Measurements from ENCODE around the gene SKIC8. TPM values are rescaled to one million over a fixed set of nuclear protein-coding genes. Genes with fewer than 3 reads are reported as not detected.

SKIC8 gene
- 10 to 100 TPM; 29.0 to 58.3 (median 55.7) TPM for polyA plus RNA-seq

DNA sequence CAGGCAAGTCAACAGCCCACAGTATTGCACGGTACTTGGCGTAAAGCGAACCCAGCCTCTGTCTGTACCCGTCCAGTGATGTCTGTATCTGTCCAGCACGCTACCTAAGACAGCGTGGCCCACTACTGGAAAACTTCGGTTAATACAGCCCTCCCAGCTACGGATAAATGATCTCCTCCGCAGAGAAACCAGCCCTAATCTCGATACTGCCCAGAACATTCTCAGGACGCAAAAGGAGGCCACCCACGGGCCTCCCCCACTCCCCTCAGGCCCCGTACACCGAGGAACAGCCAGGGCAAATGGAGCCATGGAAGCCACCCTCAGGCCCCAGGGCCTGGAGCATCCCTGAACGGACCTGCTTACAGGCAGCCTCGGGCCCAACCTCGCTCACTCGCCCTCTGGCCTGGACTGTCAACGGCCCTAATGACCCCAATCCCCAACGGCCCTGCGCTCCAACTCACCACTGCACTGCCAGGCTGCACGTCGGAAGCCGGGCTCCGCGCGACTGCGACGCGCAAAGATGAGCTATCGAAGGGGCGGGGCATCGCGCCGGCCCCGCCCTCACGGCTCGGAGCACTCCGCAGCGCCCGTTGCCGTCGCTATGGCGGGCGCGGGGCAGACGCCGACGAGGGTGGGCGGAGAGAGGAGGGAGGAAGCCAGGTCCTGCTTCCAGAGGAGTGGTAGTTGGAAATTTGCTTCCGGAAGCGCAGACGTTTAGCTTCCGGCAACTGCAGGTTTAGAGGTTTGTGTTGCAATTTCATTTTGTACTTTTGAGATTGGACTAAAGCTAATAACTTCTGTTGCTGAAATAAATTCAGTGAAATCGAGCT is at the start of gene SKIC8:
Gene SKIC8 (minus strand): TSS at position 509 of the 830 bp plus-strand sequence. CDS start 3,923 bp downstream, outside the sequence.
- no peak within 1 kb of the TSS for H3K27ac ChIP-seq (ENCODE audit: low read depth, low read length)
- WGBS, 3 donors: 0 to 1% (median 1%) methylated on average over 55 of the region's 55 CpGs

DNA sequence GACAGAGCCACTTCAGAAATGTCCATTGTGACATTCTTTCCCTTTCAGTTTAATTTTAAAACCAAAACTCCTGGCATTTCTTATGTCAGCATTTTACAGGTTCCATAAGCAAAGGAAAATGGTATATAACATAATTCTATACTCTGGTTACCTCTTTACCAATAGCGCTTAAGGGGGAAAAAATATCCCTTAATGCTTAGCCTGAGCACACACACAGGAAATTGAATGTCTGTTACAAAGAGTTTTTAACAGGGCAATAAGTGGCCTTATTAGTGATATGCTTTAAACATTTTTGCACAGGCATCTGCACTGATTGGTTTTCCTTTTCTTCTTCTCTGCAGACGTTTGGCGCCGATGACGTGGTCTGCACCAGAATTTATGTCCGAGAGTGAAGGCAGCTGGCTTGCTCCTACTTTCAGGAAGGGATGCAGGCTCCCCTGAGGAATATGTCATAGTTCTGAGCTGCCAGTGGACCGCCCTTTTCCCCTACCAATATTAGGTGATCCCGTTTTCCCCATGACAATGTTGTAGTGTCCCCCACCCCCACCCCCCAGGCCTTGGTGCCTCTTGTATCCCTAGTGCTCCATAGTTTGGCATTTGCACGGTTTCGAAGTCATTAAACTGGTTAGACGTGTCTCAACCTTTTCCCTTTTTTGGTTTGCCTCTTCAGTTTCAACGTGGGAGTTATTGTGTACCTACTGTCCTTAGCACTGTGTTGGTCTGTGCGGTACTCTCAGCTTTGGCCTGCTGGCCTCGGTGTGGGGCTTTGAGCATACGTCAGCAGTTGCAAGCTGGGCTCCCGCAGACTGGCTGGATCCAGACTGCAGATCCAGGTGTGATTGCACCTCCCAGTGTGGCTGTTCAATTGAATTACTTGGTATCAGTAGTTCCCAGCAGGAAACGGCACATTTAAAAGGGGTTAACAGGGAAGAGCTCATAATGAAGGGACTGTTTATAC is 48.5 kb upstream of the SKIC8 start:
- no peak overlapping the region for H3K27ac ChIP-seq (ENCODE audit: low read depth, low read length)
- WGBS, 3 donors: 48 to 62% (median 62%) methylated on average over 17 of the region's 17 CpGs

DNA sequence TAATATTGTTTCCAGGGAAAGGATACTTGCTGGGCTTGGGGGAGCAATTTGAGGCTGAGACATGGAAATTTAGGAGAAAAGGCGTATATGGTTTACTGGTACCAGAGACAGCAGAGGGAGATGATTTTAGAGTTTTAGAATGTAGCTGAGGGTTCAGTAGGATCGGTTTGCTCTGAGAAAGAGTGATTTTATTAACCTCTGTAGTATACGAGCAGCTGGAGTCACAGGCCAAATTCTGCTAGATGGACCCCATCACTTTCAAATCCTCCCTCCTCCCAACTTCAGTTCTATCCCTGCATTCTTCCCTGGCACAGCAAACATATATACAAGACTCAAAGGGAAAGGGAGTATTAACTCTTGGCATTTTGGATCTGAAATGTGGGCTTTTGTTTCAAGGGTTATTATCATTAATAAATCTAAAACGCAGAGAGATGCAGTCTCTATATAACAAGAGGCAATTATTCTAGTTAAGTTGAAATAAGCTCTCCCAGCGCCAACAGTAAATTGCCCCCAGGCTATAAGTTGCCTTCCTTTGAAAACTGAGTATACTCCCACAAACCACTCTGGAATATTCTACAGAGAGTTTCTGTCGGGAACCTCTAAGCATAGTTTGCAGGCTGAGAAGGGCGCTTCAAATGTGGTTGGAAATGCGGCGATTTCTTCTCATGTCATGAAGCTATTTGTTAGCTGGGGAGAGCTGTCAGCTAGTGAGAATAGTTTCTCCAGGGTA is 46.2 kb upstream of the SKIC8 start:
- WGBS, 3 donors: 80 to 86% (median 80%) methylated on average over 9 of the region's 9 CpGs
- no peak overlapping the region for H3K27ac ChIP-seq (ENCODE audit: low read depth, low read length)

DNA sequence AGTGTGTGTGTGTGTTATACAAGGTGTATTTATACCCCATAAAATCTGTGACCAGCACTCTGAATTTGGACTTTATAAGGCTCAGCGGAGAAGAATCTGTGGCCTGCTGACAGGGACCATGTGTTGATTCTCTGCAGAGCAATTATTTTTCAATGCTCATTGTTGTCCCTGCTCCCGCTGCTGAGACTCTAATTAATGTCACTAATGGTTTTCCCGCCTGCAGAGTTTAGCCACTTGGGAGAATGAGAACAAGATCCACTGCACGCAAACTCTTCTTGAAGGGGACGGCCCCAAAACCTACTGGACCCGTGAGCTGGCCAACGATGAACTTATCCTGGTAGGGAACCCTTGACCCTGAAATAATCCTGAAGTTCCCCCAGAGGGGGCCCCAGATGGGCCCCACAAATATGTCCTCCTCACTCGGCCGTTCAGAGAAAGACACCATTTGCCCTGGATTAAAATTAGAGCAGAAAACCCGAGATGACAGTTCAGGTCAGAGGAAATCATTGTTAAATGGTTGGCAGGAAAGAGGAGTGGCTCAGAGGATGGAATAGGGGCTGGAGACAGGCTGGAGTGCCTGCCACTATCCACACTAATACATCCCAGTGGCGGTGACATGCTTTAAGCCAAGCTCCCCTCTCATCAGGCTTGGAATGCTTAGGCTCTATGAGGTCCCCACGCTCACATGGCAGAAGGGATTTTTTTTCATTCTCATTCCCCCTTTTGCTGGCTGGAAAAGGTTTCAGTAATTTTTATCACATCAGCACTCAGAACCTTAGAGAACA is 44.1 kb upstream of the SKIC8 start:
- no peak overlapping the region for H3K27ac ChIP-seq (ENCODE audit: low read depth, low read length)
- WGBS, 3 donors: 65 to 75% (median 70%) methylated on average over 12 of the region's 12 CpGs

DNA sequence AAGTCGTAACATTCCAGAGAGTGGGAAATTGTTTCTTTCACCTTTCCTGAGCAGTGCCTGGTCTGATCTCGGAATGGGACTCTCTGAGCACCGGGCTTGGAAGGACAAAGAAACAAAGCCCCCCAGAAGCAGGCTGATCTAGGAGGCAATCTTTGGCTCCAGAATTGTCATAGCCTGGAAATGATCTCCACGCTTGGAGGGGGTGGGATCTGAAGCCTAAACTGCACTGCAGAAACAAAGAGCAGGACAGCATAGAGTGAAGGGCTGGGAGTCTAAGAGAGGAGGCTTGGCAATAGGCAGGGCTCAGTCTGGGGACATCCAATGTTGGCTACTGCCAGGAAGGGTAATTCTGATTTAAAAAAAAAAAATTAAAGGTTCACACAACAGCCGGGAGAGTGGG is 42.6 kb upstream of the SKIC8 start:
- H3K27ac ChIP-seq (ENCODE audit: low read depth, low read length): no peak overlapping the region
- 45 to 75% (median 68%) methylated on average over 5 of the region's 5 CpGs for WGBS, 3 donors

DNA sequence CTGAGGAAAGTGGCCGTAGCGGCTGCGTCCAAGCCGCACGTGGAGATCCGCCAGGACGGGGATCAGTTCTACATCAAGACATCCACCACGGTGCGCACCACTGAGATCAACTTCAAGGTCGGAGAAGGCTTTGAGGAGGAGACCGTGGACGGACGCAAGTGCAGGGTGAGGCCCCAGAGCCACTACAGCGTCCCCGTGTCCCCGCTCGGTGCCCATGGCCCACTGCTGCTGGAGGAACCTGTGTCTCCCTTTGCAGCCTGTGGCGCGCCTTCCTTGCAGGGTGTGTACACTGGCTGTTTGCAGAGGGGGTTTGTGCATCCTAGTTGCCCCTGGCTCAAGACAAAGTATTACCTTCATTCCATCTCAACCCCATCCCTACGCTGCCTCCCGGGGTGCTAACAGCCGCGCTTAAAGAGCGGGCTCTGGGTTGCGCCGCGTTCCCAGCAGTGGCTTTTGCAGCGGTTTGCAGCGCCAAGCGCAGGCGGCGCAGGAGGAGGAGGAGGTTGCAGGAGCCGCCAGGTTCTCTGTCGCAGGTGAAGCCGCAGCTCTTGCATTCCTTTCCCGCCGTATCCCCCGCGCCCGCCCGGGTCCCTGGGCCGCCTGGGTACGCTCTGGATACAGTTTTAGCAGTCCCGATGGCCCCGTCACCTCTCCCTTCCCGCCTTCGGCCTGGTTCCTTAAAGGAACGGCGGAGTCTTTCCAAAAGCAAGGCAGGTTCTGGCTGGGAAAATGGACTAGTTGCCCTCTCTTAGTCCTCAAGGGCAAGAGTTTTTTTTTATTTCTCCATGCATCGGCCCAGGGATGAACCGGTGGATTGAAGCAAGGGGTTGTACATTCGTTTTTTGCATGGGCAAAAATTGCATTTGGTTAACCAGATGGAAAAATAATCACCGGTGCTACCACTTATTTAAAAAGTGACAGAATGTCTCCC is 41.9 kb upstream of the SKIC8 start:
- no peak overlapping the region for H3K27ac ChIP-seq (ENCODE audit: low read depth, low read length)
- 8 to 17% (median 13%) methylated on average over 53 of the region's 53 CpGs for WGBS, 3 donors

DNA sequence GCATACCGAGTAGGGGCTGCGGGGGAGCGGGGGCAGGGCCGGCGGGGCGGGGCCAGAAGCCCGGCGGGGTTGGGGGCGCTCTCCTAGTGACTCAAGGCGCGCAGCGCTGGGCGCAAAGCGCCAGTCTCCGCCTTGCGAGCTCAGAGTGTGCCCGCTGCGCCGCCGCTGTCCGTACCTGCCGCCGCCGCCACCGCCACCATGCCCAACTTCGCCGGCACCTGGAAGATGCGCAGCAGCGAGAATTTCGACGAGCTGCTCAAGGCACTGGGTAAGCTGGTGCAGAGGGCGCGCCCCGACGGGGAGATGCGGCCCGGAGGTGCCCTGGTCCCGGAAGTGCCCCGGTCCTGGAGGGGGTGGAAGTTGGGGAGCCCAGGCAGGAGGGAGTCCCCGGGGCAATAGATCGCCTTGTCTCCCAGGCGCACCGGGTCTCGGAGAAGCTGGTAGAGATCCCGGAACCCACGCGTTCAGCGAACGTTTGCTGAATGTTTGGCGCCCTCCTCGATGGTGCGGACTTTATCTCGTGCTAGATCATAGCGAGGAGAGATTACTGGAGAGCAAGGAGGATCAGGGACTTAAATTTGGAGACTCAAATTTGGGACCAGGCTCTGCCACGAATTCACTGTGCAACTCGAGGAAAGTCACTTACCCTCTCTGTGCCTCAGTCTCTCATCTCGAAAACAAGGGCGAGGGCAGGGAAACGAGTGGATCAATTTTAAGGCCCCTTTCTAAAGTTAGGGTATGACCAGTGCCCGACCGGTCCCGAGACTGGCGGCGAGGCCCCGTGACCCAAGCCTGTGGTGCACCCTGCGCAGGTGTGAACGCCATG is 41.0 kb upstream of the SKIC8 start, which contains the start of gene CRABP1:
Gene CRABP1 (plus strand): TSS at position 123 of the 826 bp plus-strand sequence. CDS start 76 bp downstream, at position 199.
- 1 to 2% (median 2%) methylated on average over 55 to 67 of the region's 67 CpGs for WGBS, 3 donors
- no peak within 1 kb of the TSS for H3K27ac ChIP-seq (ENCODE audit: low read depth, low read length)

DNA sequence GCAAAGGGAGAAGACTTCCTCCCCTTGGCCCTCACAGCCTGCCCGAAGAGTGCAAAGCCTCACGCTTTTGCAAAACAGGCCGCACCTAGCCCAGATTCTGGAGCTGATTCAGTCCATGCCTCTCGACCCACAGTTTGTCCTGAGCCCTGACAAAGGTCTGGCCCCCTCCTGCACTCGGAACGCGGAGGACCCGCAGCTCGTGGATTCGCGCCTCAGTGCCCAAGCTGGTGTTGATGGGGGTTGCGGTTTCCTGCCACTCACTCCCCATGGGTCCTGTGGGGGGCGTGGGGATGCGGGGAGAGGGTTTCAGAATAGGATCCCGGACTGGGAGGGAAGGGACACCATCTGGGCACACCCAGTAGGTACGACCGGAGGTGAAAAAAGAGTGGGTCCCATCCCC is 40.1 kb upstream of the SKIC8 start:
- H3K27ac ChIP-seq (ENCODE audit: low read depth, low read length): no peak overlapping the region
- 27 to 41% (median 38%) methylated on average over 17 of the region's 17 CpGs for WGBS, 3 donors

DNA sequence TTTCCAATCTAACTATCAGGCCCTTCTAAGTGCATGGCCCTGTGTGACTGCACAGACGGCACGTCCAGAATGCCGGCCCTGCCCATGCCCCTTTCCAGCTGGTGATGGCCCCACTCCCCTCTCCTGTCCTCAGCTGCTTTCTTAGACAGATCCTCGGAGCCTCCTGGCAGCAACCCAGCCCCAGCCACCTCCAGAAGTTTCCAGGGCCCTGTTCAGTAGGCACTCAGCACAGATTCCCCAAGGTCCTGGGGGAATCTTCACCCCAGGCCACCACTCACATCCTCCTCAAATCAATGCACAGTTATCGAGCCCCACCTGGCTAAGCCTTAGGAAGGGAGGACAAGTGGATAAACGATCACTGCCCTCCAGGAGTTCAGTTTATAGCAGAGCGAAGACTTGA is 39.4 kb upstream of the SKIC8 start:
- 68 to 77% (median 74%) methylated on average over 7 of the region's 7 CpGs for WGBS, 3 donors
- no peak overlapping the region for H3K27ac ChIP-seq (ENCODE audit: low read depth, low read length)

DNA sequence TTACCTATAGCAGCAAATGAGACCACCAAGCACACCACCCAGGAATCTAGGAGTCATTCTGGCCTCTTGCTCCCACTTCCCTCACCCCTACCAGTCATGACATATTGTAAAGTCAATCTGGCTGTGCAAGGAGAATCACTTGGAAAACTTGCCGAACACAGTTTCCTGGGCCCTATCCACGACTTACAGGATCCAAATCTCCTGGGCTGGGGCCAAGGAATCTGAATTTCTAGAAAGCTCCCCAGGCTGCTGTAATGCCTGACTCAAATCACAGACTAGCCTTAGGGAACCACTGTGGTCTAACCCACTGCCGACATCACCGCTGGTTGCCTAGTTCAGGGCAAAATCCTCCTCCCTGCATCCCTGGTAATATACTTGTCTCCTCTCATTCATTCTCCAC is 36.6 kb upstream of the SKIC8 start:
- WGBS, 3 donors: 83 to 89% (median 85%) methylated on average over 4 of the region's 4 CpGs
- no peak overlapping the region for H3K27ac ChIP-seq (ENCODE audit: low read depth, low read length)

DNA sequence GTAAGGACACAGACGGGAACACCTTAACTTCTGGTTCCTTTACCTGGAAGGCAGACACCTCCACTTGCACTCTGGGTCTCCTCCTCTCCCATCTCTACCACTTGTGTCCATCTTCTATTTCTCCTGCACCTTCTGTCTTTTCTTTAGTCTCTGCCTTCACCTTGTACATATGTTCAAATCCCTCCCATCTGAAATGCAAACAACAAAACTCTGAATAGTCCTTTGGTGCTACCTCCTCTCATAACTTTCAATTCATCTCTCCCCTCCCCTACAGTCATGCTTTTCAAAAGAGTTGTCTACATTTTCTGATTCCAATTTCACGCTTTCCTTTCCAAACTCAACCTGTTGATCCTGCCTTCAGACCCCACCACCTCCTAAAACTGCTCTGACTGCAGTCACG is 35.4 kb upstream of the SKIC8 start:
- 90 to 93% (median 93%) methylated on average over 3 of the region's 3 CpGs for WGBS, 3 donors
- no peak overlapping the region for H3K27ac ChIP-seq (ENCODE audit: low read depth, low read length)

DNA sequence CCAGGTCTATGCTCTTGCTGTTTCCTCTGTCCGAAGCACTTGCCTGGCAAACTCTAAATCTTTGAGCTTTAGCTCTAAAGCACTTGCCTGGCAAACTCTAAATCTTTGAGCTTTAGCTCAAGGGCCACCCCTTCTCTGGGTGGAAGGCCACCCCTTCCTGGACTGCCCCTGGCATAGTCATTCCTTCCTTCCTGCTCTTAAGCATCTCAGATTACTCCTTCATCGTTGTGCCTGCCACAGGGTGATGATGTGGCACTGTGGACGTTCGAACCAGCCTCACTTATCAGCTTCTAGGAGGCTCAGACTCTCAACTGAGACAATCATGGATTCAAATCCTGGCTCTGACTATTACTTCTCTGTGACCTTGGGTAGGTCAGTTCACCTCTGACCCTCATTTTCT is 30.2 kb upstream of the SKIC8 start:
- 47 to 56% (median 48%) methylated on average over 4 of the region's 4 CpGs for WGBS, 3 donors
- no peak overlapping the region for H3K27ac ChIP-seq (ENCODE audit: low read depth, low read length)

DNA sequence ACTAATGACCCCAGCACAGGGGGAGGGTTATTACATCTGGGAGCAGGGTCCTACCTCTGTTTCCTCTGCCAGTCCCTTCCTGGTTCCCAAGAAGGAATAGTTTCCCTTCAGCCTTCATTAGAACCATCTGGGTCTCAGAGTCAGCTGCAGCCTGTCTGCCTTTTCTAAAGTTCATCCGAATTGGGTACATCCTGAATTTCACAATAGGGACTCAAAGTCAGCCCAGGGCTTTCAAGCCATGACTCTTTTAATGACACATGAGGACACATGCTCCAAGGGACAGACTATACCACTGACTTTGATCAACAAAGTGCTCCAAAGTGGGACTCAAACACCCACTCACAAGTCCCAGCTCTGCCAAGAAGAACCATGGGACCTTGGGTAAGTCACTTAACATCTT is 28.1 kb upstream of the SKIC8 start:
- no peak overlapping the region for H3K27ac ChIP-seq (ENCODE audit: low read depth, low read length)
- 15 to 56% (median 30%) methylated on average over 1 of the region's 1 CpG for WGBS, 3 donors

DNA sequence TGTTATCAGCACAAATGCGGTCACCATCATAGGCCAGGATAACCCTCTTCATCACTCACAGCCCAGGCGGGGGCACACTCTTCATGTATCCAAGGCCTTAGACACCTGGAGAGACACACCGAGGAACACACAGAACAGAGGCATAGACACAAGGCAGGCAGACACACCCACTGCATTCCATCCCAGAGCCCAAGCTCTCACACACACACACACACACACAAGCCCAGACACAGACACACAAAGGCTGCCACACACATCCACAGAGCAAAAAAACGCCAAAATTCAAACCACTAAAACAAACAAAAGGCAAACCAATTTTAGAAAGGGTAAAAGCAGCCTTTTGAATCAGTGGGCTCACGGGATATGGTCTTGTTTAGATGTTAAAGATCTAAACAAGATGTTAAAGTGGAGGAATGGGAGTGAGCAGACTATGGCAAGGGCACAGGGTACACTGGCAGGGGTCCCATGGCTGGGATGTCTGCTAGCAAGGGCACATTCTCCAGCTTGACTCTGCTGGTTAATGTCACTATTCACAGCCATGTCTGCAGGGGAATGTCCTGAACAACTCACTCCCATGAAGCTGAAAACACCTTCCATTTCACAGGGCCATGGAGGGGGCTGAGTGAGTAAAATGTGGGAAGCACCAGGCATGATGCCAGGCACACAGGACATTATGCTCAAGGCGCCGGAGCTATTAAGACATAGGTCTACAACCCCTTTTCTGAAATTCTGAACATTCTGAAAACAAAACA is 25.9 kb upstream of the SKIC8 start:
- H3K27ac ChIP-seq (ENCODE audit: low read depth, low read length): no peak overlapping the region
- 57 to 79% (median 77%) methylated on average over 7 of the region's 7 CpGs for WGBS, 3 donors

DNA sequence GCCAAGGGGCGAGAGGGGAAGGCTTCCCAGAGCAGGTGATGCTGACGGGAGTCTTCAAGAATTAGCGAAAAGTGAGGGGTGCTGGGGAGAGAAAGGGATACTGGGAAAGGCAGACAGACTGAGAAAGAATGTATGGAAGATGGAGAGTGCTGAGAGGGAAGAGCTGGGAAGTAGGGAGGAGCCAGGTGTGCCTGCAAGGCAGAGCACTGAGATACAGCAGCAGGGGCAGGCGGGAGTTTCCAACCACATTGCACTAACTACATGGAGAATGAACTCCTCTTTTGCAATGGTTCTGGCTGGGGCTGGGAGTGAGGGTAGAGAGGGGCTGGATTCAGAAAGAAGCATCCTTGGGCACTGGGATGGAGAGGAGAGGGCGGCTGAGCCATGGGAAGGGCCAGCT is 24.7 kb upstream of the SKIC8 start:
- H3K27ac ChIP-seq (ENCODE audit: low read depth, low read length): no peak overlapping the region
- 92 to 97% (median 95%) methylated on average over 5 of the region's 5 CpGs for WGBS, 3 donors

Measured in adipose tissue (tissue), 3 donors.